ENCODE results near the gene BCAS1.

The BCAS1 gene

DNA sequence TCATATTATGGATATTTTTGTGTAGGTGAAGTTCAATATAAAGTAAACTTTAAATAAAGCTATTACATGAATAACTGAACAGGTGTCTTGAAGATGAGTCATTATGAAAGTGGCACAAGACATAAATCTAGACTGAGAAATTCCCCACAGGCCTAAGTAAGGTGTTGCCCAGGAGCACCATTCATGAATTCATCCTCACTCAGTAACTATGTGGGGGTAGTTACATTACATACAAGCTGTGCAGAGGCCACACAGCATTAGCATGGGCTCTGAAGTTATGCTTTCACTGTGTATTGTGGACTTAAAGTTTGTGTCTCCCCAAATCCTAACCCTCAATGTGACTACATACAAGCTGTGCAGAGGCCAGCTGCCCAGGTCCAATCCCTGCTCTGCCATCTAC lies 65.9 kb downstream of the BCAS1 start:
- Histone ChIP-seq H3K36me3 (ENCODE audit: control insufficient read depth, insufficient read depth, low read length) (no peaks in the 10 kb centered on the region), H3K9me3 (ENCODE audit: control insufficient read depth, insufficient read depth, low read length) (no peaks in the 10 kb centered on the region), H3K9ac (ENCODE audit: low read depth, low read length) (no peak overlapping the region), H3K4me3 (ENCODE audit: low read depth, low read length) (no peak overlapping the region), H3K4me1 (ENCODE audit: control insufficient read depth, insufficient read depth, low read length) (no peaks in the 10 kb centered on the region), H3K27me3 (ENCODE audit: control insufficient read depth, insufficient read depth, low read length) (no peaks in the 10 kb centered on the region)

- Histone ChIP-seq H3K4me3 (ENCODE audit: low read depth, low read length) (no peak overlapping the region), H3K36me3 (ENCODE audit: control insufficient read depth, insufficient read depth, low read length) (no peaks in the 10 kb centered on the region), H3K9ac (ENCODE audit: low read depth, low read length) (no peak overlapping the region), H3K4me1 (ENCODE audit: control insufficient read depth, insufficient read depth, low read length) (no peaks in the 10 kb centered on the region), H3K9me3 (ENCODE audit: control insufficient read depth, insufficient read depth, low read length) (no peaks in the 10 kb centered on the region), H3K27me3 (ENCODE audit: control insufficient read depth, insufficient read depth, low read length) (no peaks in the 10 kb centered on the region)
These were observed 67.7 kb downstream of the BCAS1 start for GRCh38 chr20:54002741-54003140.

- no peak overlapping the region for H3K4me3 ChIP-seq (ENCODE audit: low read depth, low read length)
- no peaks in the 10 kb centered on the region for H3K27me3 ChIP-seq (ENCODE audit: control insufficient read depth, insufficient read depth, low read length)
- H3K4me1 ChIP-seq (ENCODE audit: control insufficient read depth, insufficient read depth, low read length), result no peaks in the 10 kb centered on the region
- H3K9me3 ChIP-seq (ENCODE audit: control insufficient read depth, insufficient read depth, low read length), result no peaks in the 10 kb centered on the region
- no peak overlapping the region for H3K9ac ChIP-seq (ENCODE audit: low read depth, low read length)
- no peaks in the 10 kb centered on the region for H3K36me3 ChIP-seq (ENCODE audit: control insufficient read depth, insufficient read depth, low read length)
These were observed 68.3 kb downstream of the BCAS1 start for GRCh38 chr20:54002056-54002575.

- no peaks in the 10 kb centered on the region for H3K9me3 ChIP-seq (ENCODE audit: control insufficient read depth, insufficient read depth, low read length)
- H3K27me3 ChIP-seq (ENCODE audit: control insufficient read depth, insufficient read depth, low read length), result no peaks in the 10 kb centered on the region
- H3K36me3 ChIP-seq (ENCODE audit: control insufficient read depth, insufficient read depth, low read length), result no peaks in the 10 kb centered on the region
- no peak overlapping the region for H3K4me3 ChIP-seq (ENCODE audit: low read depth, low read length)
- H3K4me1 ChIP-seq (ENCODE audit: control insufficient read depth, insufficient read depth, low read length), result no peaks in the 10 kb centered on the region
- H3K9ac ChIP-seq (ENCODE audit: low read depth, low read length), result no peak overlapping the region
These were observed 69.5 kb downstream of the BCAS1 start for GRCh38 chr20:54000914-54001313.

DNA sequence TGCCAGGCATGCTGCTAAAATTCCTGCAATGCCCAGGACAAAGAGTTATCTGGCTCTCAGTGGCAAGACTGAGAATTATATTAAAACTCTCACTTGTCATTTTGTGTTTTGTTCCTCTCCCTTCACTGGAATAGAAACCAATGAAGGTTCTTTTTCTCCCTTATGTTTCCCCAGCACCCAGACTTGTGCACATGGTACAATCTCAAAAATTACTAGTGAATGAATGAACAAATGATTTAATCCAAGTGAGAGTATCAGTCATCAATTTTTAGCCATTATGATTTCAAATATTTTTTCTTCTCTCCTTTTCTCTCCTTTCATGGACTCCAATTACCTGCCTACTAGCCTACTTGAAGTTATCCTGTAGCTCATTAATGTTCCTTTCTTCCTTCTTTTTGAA lies 70.1 kb downstream of the BCAS1 start:
- no peaks in the 10 kb centered on the region for H3K9me3 ChIP-seq (ENCODE audit: control insufficient read depth, insufficient read depth, low read length)
- no peaks in the 10 kb centered on the region for H3K4me1 ChIP-seq (ENCODE audit: control insufficient read depth, insufficient read depth, low read length)
- no peaks in the 10 kb centered on the region for H3K27me3 ChIP-seq (ENCODE audit: control insufficient read depth, insufficient read depth, low read length)
- no peak overlapping the region for H3K9ac ChIP-seq (ENCODE audit: low read depth, low read length)
- H3K4me3 ChIP-seq (ENCODE audit: low read depth, low read length), result no peak overlapping the region
- H3K36me3 ChIP-seq (ENCODE audit: control insufficient read depth, insufficient read depth, low read length), result no peaks in the 10 kb centered on the region

DNA sequence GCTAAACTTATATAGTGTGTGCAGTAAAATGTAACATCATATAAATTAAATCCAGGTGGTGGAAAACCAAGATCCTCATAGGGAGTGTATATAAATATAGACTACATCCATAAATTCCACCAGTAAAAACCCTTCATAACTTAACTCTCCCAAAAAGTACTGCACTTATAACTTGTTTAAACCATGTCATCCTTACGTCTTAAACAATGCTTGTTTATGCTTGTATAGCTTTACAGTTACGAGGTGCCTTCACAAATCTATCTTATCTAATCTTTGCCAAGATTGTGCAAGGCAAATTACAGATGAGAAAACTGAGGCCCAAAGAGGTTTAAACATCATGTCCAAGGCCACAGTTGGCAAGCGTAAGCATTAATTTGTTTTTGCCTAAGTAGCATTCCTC lies 71.3 kb downstream of the BCAS1 start:
- no peaks in the 10 kb centered on the region for H3K27me3 ChIP-seq (ENCODE audit: control insufficient read depth, insufficient read depth, low read length)
- H3K36me3 ChIP-seq (ENCODE audit: control insufficient read depth, insufficient read depth, low read length), result no peaks in the 10 kb centered on the region
- H3K4me3 ChIP-seq (ENCODE audit: low read depth, low read length), result no peak overlapping the region
- H3K9me3 ChIP-seq (ENCODE audit: control insufficient read depth, insufficient read depth, low read length), result no peaks in the 10 kb centered on the region
- no peak overlapping the region for H3K9ac ChIP-seq (ENCODE audit: low read depth, low read length)
- no peaks in the 10 kb centered on the region for H3K4me1 ChIP-seq (ENCODE audit: control insufficient read depth, insufficient read depth, low read length)

GRCh38 chr20:53996584-53997486 lies 73.6 kb downstream of the BCAS1 start:
- Histone ChIP-seq H3K4me3 (ENCODE audit: low read depth, low read length) (no peak overlapping the region), H3K27me3 (ENCODE audit: control insufficient read depth, insufficient read depth, low read length) (no peaks in the 10 kb centered on the region), H3K9ac (ENCODE audit: low read depth, low read length) (no peak overlapping the region), H3K36me3 (ENCODE audit: control insufficient read depth, insufficient read depth, low read length) (no peaks in the 10 kb centered on the region), H3K9me3 (ENCODE audit: control insufficient read depth, insufficient read depth, low read length) (no peaks in the 10 kb centered on the region), H3K4me1 (ENCODE audit: control insufficient read depth, insufficient read depth, low read length) (no peaks in the 10 kb centered on the region)

DNA sequence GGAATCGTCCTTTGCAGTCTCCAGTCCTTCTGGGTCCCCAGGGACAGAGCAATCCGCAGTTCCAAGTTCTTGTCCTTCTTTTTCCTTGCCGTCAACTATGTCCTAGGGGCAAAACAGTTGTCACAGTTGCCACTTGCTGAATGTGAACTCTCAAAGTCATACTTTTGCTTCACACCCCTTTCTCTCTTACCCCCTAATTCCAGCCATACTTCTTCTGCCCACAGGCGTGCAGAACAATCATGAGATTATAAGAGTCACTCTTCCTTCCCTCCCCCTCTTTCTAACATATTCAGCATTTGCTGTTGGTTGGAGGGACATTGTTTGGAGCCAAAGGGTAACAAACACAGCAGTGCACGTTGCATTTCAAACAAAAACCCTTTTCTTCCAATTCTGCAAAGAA lies 74.4 kb downstream of the BCAS1 start:
- Histone ChIP-seq H3K9ac (ENCODE audit: low read depth, low read length) (no peak overlapping the region), H3K27me3 (ENCODE audit: control insufficient read depth, insufficient read depth, low read length) (no peaks in the 10 kb centered on the region), H3K9me3 (ENCODE audit: control insufficient read depth, insufficient read depth, low read length) (no peaks in the 10 kb centered on the region), H3K4me3 (ENCODE audit: low read depth, low read length) (no peak overlapping the region), H3K36me3 (ENCODE audit: control insufficient read depth, insufficient read depth, low read length) (no peaks in the 10 kb centered on the region), H3K4me1 (ENCODE audit: control insufficient read depth, insufficient read depth, low read length) (no peaks in the 10 kb centered on the region)

- H3K27me3 ChIP-seq (ENCODE audit: control insufficient read depth, insufficient read depth, low read length), result no peaks in the 10 kb centered on the region
- no peaks in the 10 kb centered on the region for H3K36me3 ChIP-seq (ENCODE audit: control insufficient read depth, insufficient read depth, low read length)
- H3K4me1 ChIP-seq (ENCODE audit: control insufficient read depth, insufficient read depth, low read length), result no peaks in the 10 kb centered on the region
- no peak overlapping the region for H3K9ac ChIP-seq (ENCODE audit: low read depth, low read length)
- no peak overlapping the region for H3K4me3 ChIP-seq (ENCODE audit: low read depth, low read length)
- no peaks in the 10 kb centered on the region for H3K9me3 ChIP-seq (ENCODE audit: control insufficient read depth, insufficient read depth, low read length)
These were observed 76.3 kb downstream of the BCAS1 start for GRCh38 chr20:53994088-53994487.

GRCh38 chr20:53993310-53993709 lies 77.1 kb downstream of the BCAS1 start:
- no peak overlapping the region for H3K9ac ChIP-seq (ENCODE audit: low read depth, low read length)
- no peak overlapping the region for H3K4me3 ChIP-seq (ENCODE audit: low read depth, low read length)
- H3K36me3 ChIP-seq (ENCODE audit: control insufficient read depth, insufficient read depth, low read length), result no peaks in the 10 kb centered on the region
- H3K9me3 ChIP-seq (ENCODE audit: control insufficient read depth, insufficient read depth, low read length), result no peaks in the 10 kb centered on the region
- no peaks in the 10 kb centered on the region for H3K27me3 ChIP-seq (ENCODE audit: control insufficient read depth, insufficient read depth, low read length)
- no peaks in the 10 kb centered on the region for H3K4me1 ChIP-seq (ENCODE audit: control insufficient read depth, insufficient read depth, low read length)

DNA sequence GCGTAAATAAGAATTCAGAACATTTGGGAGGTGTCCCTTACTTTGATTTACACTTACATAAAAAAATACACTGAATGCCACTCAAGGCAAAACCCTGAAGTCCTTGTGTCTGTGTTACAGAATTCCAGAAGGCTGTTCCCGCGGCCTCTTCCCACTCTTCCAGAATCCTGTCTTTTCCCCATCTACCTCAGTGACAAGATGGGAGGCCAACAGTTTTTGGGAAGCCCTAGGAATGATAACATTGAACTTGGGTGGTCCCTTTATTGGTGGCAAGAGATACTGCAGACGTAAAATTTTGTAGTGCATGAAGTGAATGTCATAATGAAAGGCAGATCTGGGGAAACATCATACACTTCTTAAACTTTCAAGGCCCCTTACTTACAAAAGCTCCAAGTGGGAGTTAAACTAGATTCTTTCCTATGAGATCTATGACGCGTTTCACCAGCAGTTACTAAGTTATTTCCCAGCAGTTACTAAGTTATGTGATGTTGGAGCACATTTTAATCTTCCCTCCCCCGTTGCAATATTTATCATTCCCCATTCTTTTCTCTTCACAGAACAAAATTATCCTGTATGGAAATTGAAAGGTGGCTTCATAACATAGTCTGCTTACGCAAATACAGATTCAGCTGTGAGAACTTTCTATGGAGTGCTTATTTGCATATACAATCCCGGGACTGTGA lies 79.5 kb downstream of the BCAS1 start:
- H3K27me3 ChIP-seq (ENCODE audit: control insufficient read depth, insufficient read depth, low read length), result no peaks in the 10 kb centered on the region
- no peaks in the 10 kb centered on the region for H3K4me1 ChIP-seq (ENCODE audit: control insufficient read depth, insufficient read depth, low read length)
- H3K9me3 ChIP-seq (ENCODE audit: control insufficient read depth, insufficient read depth, low read length), result no peaks in the 10 kb centered on the region
- no peaks in the 10 kb centered on the region for H3K36me3 ChIP-seq (ENCODE audit: control insufficient read depth, insufficient read depth, low read length)
- no peak overlapping the region for H3K4me3 ChIP-seq (ENCODE audit: low read depth, low read length)
- no peak overlapping the region for H3K9ac ChIP-seq (ENCODE audit: low read depth, low read length)

- Histone ChIP-seq H3K9ac (ENCODE audit: low read depth, low read length) (no peak overlapping the region), H3K4me1 (ENCODE audit: control insufficient read depth, insufficient read depth, low read length) (no peaks in the 10 kb centered on the region), H3K9me3 (ENCODE audit: control insufficient read depth, insufficient read depth, low read length) (no peaks in the 10 kb centered on the region), H3K4me3 (ENCODE audit: low read depth, low read length) (no peak overlapping the region), H3K36me3 (ENCODE audit: control insufficient read depth, insufficient read depth, low read length) (no peaks in the 10 kb centered on the region), H3K27me3 (ENCODE audit: control insufficient read depth, insufficient read depth, low read length) (no peaks in the 10 kb centered on the region)
These were observed 80.4 kb downstream of the BCAS1 start for GRCh38 chr20:53990003-53990402.
